HG03097 (cell line): ENCODE results near the gene FTMT.
"Not testable (repeated sequence)": the region's sequence is repeated elsewhere in the genome, so short reads cannot be mapped to it uniquely, and the experiment has no call there.

ENCODE experiments used
- ATAC-seq: cut with Tn5 transposase; IDR thresholded peaks from one replicate; pipeline ENCODE4 v1.9.1; 2021; ENCODE audit not compliant: unreplicated experiment, low FRiP score

The FTMT gene

GRCh38 chr5:121851643-121852574, at the start of gene FTMT:
FTMT (plus strand) TSS chr5:121851882; CDS start chr5:121851964, 82 bp downstream.
- ATAC-seq = no peak

GRCh38 chr5:121805251-121805650, 46.4 kb upstream of the FTMT start:
- not testable (repeated sequence) for ATAC-seq

GRCh38 chr5:121805911-121806310, 45.8 kb upstream of the FTMT start:
- no peak for ATAC-seq

- ATAC-seq = no peak
Measured at GRCh38 chr5:121816164-121816563, 35.5 kb upstream of the FTMT start.

GRCh38 chr5:121819682-121820261, 31.9 kb upstream of the FTMT start:
- no peak for ATAC-seq

GRCh38 chr5:121833617-121834016, 18.1 kb upstream of the FTMT start:
- ATAC-seq = no peak

- no peak for ATAC-seq
Measured at GRCh38 chr5:121834021-121834420, 17.7 kb upstream of the FTMT start.

GRCh38 chr5:121841892-121842291, 9.8 kb upstream of the FTMT start:
- no peak for ATAC-seq

- no peak for ATAC-seq
Measured at GRCh38 chr5:121850272-121850671, 1.4 kb upstream of the FTMT start.

GRCh38 chr5:121853850-121854249, 2.2 kb downstream of the FTMT start:
- no peak for ATAC-seq

GRCh38 chr5:121862801-121863200, 11.1 kb downstream of the FTMT start:
- no peak for ATAC-seq

- ATAC-seq = no peak
Measured at GRCh38 chr5:121863753-121864285, 12.1 kb downstream of the FTMT start.

- no peak for ATAC-seq
Measured at GRCh38 chr5:121867403-121867802, 15.7 kb downstream of the FTMT start.

- ATAC-seq = no peak
Measured at GRCh38 chr5:121870489-121870888, 18.8 kb downstream of the FTMT start.

- no peak for ATAC-seq
Measured at GRCh38 chr5:121872856-121873255, 21.2 kb downstream of the FTMT start.

- ATAC-seq = no peak
Measured at GRCh38 chr5:121873409-121873808, 21.7 kb downstream of the FTMT start.

GRCh38 chr5:121885630-121886029, 33.9 kb downstream of the FTMT start:
- no peak for ATAC-seq

GRCh38 chr5:121887727-121888126, 36.0 kb downstream of the FTMT start:
- no peak for ATAC-seq

GRCh38 chr5:121890297-121890858, 38.7 kb downstream of the FTMT start:
- ATAC-seq = no peak

GRCh38 chr5:121897341-121897740, 45.7 kb downstream of the FTMT start:
- no peak for ATAC-seq

GRCh38 chr5:121899346-121899745, 47.7 kb downstream of the FTMT start:
- no peak for ATAC-seq
